GM23338 (cell line): ENCODE results near the gene IL19.

Experiments used
- EZH2 ChIP-seq: fragments of 200-600 bp; sonication (generic); IDR thresholded peaks from one replicate; pipeline ENCODE4 v1.8.0; 2017; ENCODE audit warnings: antibody characterized with exemption, mild to moderate bottlenecking, low read depth; ENCODE audit not compliant: unreplicated experiment
- POLR2AphosphoS5 ChIP-seq: IDR thresholded peaks from 2 replicates; pipeline ENCODE4 v1.6.1; 2016; ENCODE audit warnings: antibody characterized with exemption, low read depth
- TF ChIP-seq, protein P1 (sequence below), 2 experiments: fragments of 200-600 bp in 1 of 2; sonication (generic) in 1 of 2; conservative IDR thresholded peaks; 2 replicates each; pipeline versions ENCODE4 v1.5.1 to v1.6.1; 2016 to 2017; ENCODE audit warnings: antibody characterized with exemption in 2 of 2, low read depth in 2 of 2, mild to moderate bottlenecking in 2 of 2, moderate library complexity in 1 of 2

DNA sequence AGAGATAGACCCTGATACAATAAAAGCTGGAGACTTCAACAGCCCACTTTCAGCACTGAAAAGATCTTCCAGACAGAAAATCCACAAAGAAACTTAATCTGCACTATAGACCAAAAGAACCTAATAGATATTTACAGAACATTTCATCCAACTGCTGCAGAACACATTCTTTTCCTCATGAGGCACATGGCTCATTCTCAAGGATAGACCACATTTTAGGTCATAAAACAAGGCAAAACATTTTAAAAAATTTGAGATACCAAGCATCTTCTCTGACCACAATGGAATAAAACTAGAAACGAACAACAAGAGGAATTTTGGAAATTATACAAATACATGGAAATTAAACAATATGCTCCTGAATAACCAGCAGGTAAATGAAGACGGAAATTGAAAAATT, 79.8 kb downstream of the IL19 start:
- TF ChIP-seq, protein P1, sequence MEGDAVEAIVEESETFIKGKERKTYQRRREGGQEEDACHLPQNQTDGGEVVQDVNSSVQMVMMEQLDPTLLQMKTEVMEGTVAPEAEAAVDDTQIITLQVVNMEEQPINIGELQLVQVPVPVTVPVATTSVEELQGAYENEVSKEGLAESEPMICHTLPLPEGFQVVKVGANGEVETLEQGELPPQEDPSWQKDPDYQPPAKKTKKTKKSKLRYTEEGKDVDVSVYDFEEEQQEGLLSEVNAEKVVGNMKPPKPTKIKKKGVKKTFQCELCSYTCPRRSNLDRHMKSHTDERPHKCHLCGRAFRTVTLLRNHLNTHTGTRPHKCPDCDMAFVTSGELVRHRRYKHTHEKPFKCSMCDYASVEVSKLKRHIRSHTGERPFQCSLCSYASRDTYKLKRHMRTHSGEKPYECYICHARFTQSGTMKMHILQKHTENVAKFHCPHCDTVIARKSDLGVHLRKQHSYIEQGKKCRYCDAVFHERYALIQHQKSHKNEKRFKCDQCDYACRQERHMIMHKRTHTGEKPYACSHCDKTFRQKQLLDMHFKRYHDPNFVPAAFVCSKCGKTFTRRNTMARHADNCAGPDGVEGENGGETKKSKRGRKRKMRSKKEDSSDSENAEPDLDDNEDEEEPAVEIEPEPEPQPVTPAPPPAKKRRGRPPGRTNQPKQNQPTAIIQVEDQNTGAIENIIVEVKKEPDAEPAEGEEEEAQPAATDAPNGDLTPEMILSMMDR (conservative IDR thresholded peaks at IDR 0.05; ENCODE audit: low read depth in 2 of 2), result no peak
- no peak for TF ChIP-seq POLR2AphosphoS5
- TF ChIP-seq EZH2, result no peak
